A673 (cell line): ENCODE data around the gene TOP3B.

Experiments
- EZH2 ChIP-seq: fragments of 200-600 bp; sonication (generic); IDR thresholded peaks from 2 replicates; pipeline ENCODE4 v1.6.1; 2017; ENCODE audit warnings: borderline replicate concordance, low read depth, mild to moderate bottlenecking, mixed read lengths, antibody characterized with exemption, low read length; ENCODE audit not compliant: poor library complexity, severe bottlenecking
- TF ChIP-seq, protein P1 (sequence below): fragments of 300-800, 200-600 bp; sonication (generic); conservative IDR thresholded peaks from 2 replicates; pipeline ENCODE4 v1.5.1; 2017; ENCODE audit warnings: low read depth, mild to moderate bottlenecking, antibody characterized with exemption, low read length, moderate library complexity, mixed read lengths

DNA sequence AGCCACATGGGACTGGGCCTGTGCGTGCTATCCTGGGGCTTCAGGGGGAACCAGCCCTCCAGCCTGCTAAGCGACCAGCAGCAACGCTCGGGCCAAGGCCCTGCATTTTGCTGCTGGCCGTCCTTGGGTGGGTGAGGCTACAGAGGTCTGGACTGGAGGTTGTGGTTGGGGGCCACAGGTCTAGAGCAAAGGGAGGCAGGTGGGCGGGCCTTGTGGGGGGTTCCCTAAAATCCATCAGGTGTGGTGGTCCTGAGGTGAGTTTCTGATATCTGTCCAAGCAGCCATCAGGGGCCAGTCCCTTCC lies 64.7 kb downstream of the TOP3B start:
- TF ChIP-seq, protein P1, sequence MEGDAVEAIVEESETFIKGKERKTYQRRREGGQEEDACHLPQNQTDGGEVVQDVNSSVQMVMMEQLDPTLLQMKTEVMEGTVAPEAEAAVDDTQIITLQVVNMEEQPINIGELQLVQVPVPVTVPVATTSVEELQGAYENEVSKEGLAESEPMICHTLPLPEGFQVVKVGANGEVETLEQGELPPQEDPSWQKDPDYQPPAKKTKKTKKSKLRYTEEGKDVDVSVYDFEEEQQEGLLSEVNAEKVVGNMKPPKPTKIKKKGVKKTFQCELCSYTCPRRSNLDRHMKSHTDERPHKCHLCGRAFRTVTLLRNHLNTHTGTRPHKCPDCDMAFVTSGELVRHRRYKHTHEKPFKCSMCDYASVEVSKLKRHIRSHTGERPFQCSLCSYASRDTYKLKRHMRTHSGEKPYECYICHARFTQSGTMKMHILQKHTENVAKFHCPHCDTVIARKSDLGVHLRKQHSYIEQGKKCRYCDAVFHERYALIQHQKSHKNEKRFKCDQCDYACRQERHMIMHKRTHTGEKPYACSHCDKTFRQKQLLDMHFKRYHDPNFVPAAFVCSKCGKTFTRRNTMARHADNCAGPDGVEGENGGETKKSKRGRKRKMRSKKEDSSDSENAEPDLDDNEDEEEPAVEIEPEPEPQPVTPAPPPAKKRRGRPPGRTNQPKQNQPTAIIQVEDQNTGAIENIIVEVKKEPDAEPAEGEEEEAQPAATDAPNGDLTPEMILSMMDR, result no peak
- TF ChIP-seq EZH2, result no peak
